ENCODE results near the gene TRIO.

The TRIO gene

DNA sequence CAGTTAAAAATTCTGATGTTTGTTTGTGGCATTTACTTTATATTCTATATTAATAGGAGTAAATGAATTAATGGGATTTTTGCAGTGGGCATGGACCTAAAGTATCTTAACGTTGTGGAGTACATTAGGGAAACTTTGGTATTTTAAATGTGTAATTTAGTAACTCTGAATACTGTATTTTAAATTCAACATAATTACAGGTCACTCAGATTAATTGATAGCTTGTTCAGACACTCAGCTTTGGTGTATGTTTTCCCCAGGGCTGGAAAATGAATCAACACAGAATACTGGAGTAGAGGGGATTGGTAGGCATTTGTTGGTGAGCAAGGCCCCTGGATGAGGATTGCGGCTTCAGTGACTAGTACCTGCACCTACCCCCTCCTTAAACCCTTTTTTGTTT is 117.5 kb downstream of the TRIO start:
- TF ChIP-seq CTCF (conservative IDR thresholded peaks at IDR 0.05; ENCODE audit: low read depth, low read length) = no peak
- no peak overlapping the region for H3K4me3 ChIP-seq (ENCODE audit: low read depth, low read length)
- DNase-seq (ENCODE audit: low read depth) = no peak

DNA sequence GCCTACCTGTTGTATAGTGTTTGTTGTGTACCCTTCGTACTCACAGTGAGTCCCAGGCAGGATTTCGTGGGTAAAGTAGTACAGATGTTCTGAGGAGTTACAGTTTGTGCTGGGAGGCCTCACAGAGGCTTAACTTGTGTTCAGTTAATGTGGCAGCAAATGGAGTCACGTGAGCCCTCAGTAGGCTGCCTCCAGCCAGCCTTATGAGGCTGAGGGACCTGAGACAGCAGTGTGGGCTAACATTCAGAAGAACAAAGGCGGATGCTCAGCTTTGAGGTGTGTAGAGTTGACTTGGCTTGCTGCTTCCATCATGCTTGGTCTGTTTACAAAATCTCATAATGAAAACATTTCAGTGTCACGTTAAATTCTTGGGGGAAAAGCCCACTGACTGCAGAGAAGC is 118.1 kb downstream of the TRIO start:
- H3K4me3 ChIP-seq (ENCODE audit: low read depth, low read length) = no peak overlapping the region
- TF ChIP-seq CTCF (conservative IDR thresholded peaks at IDR 0.05; ENCODE audit: low read depth, low read length) = no peak
- DNase-seq (ENCODE audit: low read depth) = no peak

- DNase-seq (ENCODE audit: low read depth) = no peak
- no peak for TF ChIP-seq CTCF (conservative IDR thresholded peaks at IDR 0.05; ENCODE audit: low read depth, low read length)
- H3K4me3 ChIP-seq (ENCODE audit: low read depth, low read length) = no peak overlapping the region
Measured at GRCh38 chr5:14261856-14262611, 118.9 kb downstream of the TRIO start.

- H3K4me3 ChIP-seq (ENCODE audit: low read depth, low read length) = no peak overlapping the region
- no peak for TF ChIP-seq CTCF (conservative IDR thresholded peaks at IDR 0.05; ENCODE audit: low read depth, low read length)
- no peak for DNase-seq (ENCODE audit: low read depth)
Measured at GRCh38 chr5:14263113-14263512, 120.0 kb downstream of the TRIO start.

DNA sequence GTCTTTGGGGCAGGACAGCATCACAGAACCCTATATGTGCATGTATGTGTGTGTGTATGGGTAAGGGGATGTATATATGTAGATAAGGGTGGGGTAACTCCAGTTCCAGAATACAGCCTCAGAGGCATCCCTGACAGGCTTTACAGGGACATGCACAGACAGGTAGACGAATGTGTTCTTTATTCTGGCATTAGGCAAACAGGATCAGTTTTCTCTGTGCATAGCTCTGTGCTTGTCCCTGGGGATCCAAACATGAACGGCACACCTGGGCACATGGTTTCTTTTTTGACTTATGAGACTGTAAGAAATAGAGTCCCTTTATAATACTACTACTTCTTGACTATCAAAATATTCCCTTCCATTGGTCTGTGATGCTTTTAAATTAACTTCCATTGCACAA is 120.6 kb downstream of the TRIO start:
- no peak for TF ChIP-seq CTCF (conservative IDR thresholded peaks at IDR 0.05; ENCODE audit: low read depth, low read length)
- no peak overlapping the region for H3K4me3 ChIP-seq (ENCODE audit: low read depth, low read length)
- DNase-seq (ENCODE audit: low read depth) = no peak

DNA sequence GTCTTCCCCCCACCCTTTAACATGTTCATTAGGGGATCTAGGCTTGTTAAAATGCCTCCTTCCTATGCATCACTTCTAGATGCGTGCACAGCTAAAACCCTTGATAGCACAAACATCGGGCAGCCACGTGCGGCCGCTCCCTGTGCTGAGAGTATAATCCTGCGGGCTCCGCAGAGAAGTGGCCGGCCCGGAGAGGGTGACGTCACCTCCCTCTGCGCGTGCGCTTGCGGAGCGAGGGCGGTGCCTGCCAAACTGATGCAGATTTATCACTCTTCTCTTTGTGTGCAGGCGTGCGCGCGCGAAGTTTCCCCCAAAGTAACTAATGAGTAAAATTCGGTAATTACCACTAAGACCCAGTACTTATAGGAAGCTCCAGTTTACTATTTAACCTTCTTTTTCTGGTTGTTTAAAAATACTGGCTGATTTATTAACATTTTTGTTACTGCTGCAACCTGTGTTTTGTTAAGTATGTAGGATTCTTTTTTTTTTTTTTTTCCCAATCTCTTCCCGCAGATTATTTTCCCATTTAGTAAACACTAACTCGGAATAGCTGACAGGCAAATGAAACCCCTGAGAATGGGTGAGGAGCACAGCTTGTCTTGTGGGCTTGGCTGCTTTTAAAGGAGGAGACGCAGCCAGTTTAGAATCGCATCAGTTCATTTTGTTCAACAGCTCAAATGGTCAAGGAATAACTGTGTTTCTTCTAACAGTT is 121.6 kb downstream of the TRIO start:
- peak overlapping the region; percentile 25 for H3K4me3 ChIP-seq (ENCODE audit: low read depth, low read length)
- no peak for TF ChIP-seq CTCF (conservative IDR thresholded peaks at IDR 0.05; ENCODE audit: low read depth, low read length)
- DNase-seq (ENCODE audit: low read depth) = peak; percentile 94

GRCh38 chr5:14265570-14265969 is 122.4 kb downstream of the TRIO start:
- TF ChIP-seq CTCF (conservative IDR thresholded peaks at IDR 0.05; ENCODE audit: low read depth, low read length) = no peak
- H3K4me3 ChIP-seq (ENCODE audit: low read depth, low read length) = no peak overlapping the region
- DNase-seq (ENCODE audit: low read depth) = peak; percentile 88

Measured in choroid plexus epithelial cell (primary cell).